Measurements from ENCODE around the gene NPHP1. TPM values are rescaled to one million over a fixed set of nuclear protein-coding genes. Genes with fewer than 3 reads are reported as not detected.

The NPHP1 gene
- total RNA-seq, 4 donors from 2014 or later = 4.2 to 11.4 (median 6.7) TPM

DNA sequence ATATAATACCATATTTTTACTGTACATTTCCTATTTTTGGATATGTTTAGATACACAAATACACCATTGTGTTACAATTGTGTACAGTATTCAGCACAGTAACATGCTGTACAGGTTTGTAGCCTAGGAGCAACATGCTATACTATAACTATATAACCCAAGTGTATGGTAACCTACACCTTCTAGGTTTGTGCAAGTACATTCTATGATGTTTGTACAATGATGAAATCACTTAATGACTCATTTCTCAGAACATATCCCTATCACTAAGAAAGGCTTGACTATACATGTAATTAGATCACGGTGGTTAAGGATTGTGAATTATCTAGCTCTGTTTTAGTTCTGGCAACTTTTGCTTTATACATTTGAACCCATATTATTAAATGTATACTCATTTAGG lies 31.3 kb downstream of the NPHP1 start:
- TF ChIP-seq, protein P1, sequence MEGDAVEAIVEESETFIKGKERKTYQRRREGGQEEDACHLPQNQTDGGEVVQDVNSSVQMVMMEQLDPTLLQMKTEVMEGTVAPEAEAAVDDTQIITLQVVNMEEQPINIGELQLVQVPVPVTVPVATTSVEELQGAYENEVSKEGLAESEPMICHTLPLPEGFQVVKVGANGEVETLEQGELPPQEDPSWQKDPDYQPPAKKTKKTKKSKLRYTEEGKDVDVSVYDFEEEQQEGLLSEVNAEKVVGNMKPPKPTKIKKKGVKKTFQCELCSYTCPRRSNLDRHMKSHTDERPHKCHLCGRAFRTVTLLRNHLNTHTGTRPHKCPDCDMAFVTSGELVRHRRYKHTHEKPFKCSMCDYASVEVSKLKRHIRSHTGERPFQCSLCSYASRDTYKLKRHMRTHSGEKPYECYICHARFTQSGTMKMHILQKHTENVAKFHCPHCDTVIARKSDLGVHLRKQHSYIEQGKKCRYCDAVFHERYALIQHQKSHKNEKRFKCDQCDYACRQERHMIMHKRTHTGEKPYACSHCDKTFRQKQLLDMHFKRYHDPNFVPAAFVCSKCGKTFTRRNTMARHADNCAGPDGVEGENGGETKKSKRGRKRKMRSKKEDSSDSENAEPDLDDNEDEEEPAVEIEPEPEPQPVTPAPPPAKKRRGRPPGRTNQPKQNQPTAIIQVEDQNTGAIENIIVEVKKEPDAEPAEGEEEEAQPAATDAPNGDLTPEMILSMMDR (IDR thresholded peaks at IDR 0.05; ENCODE audit: low read depth) = no peak

DNA sequence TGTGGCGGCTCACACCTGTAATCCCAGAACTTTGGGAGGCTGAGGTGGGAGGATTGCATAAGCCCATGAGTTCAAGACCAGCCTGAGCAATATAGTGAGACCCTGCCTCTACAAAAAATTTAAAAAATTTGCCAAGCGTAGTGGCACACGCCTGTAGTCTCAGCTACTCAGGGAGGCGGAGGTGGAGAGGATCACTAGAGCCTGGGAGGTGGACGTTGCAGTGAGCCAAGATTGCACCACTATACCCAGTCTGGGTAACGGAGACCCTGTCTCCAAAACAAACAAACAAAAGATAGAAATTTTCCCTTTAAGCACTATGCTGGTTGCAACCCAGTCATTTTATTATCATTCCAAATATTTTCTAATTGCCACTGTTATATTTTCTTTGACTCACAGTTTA lies 32.3 kb downstream of the NPHP1 start:
- TF ChIP-seq, protein P1 (IDR thresholded peaks at IDR 0.05; ENCODE audit: low read depth) = no peak

DNA sequence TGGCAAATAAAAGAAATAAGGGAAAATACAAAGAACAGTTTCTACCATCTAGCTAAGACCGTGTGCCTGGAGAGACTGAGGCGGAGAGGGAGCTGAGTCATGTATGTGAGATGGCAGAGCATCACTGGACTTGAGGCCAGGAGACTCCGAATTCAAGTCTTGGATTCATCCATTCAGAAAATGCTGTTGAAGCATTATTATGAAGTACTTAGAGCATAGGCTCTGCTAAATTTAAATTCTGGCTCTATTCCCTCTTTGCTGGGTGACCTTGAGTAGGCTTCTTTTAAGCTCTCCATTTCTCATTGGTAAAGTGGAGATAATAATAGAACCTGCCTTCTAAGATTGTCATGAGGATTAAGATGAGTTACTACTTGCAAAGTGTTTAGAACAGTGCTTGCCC lies 34.7 kb downstream of the NPHP1 start:
- TF ChIP-seq, protein P1 (IDR thresholded peaks at IDR 0.05; ENCODE audit: low read depth) = no peak

DNA sequence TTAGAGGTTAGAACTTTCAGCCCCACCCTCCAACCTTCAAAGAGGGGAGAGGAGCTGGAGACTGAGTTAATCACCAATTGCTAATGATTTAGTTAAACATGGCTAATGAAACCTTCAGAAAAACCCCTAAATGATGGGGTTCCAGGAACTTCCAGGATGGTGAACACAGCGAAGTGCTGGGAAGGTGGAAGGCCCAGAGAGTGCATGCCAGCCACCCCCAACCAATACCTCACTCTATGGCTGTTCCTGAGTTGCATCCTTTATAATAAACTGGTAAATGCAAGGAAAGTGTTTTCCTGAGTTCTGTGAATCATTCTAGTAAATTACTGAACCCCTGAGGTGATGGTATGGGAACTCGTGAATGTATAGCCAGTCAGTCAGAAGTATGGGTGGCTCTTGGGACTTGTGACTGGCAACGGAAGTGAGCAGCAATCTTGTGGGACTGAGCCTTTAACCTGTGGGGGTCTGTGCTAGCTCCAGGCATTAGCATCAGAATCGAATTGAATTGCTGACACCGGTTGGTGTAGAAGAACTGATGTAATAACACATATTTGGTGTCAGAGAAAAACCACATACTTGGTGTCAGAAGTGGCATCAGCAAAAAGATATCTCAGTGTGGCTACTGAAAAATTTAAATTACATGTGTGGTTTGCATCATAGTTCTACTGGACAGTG lies 37.4 kb downstream of the NPHP1 start:
- TF ChIP-seq, protein P1 (IDR thresholded peaks at IDR 0.05; ENCODE audit: low read depth) = no peak

DNA sequence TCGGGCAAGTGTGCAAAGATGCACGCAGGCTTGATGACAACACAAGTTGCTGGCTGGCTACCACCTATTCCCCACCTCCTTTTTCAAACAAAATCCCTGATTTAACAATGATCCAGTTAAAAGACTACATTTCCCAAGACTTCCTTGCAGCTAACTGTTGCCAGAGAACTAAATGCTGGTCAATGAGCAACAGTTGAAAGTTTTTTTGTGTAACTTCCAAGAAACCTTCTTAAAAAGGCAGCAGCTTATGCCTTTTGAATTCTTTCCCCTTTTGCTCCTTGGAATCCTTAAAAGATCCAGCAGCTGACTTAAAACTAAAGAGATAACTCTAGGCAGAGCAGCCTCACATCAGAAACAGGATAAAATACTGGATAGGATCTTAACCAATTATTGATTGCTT lies 38.5 kb downstream of the NPHP1 start:
- TF ChIP-seq, protein P1 (IDR thresholded peaks at IDR 0.05; ENCODE audit: low read depth) = no peak

DNA sequence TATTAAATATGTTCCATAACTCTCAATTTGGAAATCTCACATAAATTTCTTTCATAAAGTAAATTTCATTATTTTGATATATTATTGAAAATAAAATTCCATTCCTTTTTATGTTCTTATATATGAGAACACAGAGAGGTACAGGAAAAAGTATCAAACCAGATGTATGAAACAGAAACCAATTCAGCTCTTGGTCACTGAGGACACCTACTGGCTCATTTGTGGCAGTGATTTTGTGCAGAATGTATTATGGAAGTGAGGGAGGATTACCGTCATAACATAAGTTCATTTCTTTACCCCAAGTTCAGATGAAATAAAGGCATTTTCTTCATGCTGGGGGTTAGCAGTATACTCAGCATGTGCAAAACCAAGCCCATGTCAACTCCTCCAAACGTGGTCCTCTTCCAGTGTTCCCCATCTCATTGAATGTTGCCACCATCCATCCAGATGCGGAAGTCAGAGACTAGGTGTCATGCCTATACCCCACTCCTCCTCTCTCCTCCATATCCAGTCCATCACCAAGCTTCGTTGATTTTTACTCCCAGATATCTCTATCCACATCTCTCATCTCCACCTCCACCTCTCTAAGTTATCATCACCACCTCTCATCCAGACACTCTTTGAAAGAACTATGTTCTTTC lies 47.5 kb downstream of the NPHP1 start:
- TF ChIP-seq, protein P1 (IDR thresholded peaks at IDR 0.05; ENCODE audit: low read depth) = no peak

DNA sequence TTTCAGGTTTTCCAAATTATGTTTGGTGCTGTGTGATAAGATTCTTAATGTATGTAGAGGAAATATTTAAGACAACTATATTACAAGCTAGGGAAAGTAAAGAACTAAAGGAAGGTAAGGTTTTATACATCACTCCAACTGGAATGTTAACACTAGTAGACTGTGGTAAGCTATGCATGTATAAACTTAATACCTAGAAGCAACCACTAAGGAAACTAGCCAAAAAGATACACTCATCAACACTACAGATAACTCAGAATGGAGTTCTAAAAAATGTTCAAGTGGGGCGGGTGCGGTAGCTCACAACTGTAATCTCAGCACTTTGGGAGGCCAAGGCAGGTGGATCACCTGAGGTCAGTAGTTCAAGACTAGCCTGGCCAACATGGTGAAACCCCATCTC lies 51.4 kb downstream of the NPHP1 start:
- TF ChIP-seq, protein P1 (IDR thresholded peaks at IDR 0.05; ENCODE audit: low read depth) = no peak

All from subcutaneous adipose tissue (tissue), 4 donors.